ENCODE data around the gene VRTN.

Gene VRTN

GRCh38 chr14:74392616-74393570, 44.6 kb downstream of the VRTN start:
- DNase-seq (ENCODE audit: low read depth): no peak

GRCh38 chr14:74394549-74394948, 46.3 kb downstream of the VRTN start:
- no peak for DNase-seq (ENCODE audit: low read depth)

GRCh38 chr14:74395094-74395493, 46.8 kb downstream of the VRTN start:
- DNase-seq (ENCODE audit: low read depth): no peak

- no peak for DNase-seq (ENCODE audit: low read depth)
These were observed 51.9 kb downstream of the VRTN start for GRCh38 chr14:74400031-74400685.

DNA sequence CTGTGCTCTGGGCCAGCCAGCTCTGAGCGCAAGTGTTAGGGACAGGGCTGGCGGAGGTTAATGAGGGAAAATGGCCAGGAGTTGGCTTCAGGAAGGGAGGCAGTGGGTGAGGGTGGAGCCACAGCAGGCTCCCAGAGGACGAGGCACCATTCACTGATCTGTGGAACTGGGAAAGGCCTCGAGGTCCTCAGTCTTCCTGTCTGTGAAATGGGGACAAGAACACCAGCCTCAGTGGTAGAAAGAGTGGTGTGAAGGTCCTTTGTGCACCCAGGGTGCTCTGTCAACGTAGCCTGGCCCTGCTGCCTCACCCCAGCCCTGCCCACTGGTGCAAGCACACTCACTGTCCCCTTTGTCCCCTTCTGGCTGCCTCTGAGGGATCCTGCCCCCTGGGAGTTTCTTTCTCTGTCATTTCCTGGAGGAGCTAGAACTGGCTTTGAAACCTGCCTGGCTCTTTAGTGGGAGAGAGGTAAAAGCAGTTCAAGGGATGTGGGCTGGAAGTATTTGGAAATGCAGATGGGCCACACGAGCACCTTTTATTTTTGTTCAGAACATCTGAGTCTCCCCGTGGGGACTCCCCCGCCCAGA, 52.7 kb downstream of the VRTN start:
- no peak for DNase-seq (ENCODE audit: low read depth)

GRCh38 chr14:74401504-74402241, 53.4 kb downstream of the VRTN start:
- no peak for DNase-seq (ENCODE audit: low read depth)

GRCh38 chr14:74402401-74403251, 54.4 kb downstream of the VRTN start:
- DNase-seq (ENCODE audit: low read depth): no peak

GRCh38 chr14:74403619-74404417, 55.5 kb downstream of the VRTN start:
- no peak for DNase-seq (ENCODE audit: low read depth)

GRCh38 chr14:74404435-74404834, 56.2 kb downstream of the VRTN start:
- no peak for DNase-seq (ENCODE audit: low read depth)

DNA sequence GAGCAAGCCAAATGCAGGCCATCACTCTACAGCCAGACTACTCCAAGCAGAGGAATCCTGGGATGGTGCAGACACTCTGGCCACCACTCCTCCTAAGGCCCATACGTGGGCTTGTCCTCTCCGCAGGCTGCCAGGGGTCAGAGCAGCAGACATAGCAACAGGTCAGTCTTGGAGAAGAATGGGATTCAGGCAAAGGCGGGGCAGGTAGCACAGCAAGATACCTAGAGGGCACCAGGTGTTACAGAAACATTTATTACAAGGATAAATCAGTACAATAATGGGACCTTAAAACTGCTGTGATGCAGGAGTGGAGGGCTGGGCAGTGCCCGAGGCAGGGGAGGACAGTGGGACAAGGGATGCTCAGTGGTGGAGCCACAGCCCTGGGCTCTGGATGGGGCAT, 57.4 kb downstream of the VRTN start:
- no peak for DNase-seq (ENCODE audit: low read depth)

DNA sequence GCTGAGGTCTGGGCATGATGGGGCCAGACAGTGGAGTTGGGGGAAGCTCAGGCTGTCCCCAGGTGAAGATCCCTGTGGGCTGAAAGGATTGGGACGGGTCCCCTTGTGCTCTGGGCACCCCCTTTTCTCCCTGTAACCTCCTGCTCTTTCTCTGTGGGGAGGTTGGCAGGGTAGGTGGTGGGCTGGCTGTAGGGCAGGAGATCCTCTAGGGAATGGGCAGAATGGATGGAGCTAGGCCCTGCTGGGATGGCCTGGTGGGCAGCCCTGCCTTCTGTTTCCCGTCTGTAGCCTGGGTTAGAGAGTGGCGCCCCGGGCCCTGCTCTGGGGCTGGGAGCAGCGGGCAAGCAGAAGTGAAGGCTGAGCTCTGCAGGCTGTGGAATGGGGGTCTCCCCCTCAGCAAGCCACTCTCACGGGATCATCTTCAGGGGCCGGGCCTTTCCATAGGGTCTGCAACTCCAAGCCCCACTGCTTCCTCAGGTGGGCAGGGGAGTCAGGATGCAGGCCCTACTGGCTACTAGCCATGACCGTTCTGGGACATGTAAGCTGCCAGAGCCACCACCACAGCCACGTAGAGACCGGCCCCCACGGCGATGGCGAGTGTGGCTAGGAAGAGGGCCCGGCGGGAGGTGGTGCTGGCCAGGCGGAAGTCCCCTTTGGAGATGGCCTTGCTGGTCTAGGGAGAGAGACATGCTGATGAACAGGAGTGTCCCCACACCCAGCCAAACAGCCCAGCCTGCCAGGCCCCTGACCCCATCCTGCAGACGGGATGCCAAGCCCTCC, 58.9 kb downstream of the VRTN start:
- DNase-seq (ENCODE audit: low read depth): no peak

DNA sequence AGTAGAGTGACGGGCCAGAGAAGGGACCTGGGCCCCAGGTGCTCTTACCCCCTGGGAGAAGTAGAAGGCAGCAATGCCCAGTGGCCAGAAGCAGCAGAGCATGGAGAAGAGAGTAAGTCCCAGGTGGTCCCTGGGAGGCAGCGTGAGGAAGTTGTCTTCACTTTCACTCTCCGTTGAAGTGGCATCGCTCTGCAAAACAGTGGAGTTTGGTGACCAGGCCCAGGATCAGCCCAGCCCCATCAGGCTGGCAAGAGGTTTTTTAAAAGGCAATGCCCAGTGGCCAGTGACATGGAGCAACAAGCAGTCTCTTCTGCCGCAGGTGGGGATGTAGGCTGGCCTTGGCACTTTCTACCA, 59.5 kb downstream of the VRTN start:
- no peak for DNase-seq (ENCODE audit: low read depth)

- DNase-seq (ENCODE audit: low read depth): no peak
These were observed 60.6 kb downstream of the VRTN start for GRCh38 chr14:74408870-74409269.

- DNase-seq (ENCODE audit: low read depth): no peak
These were observed 61.2 kb downstream of the VRTN start for GRCh38 chr14:74409441-74409840.
